HG03097 (cell line): ENCODE data around the gene CSMD2.
"Not testable (repeated sequence)": the region's sequence is repeated elsewhere in the genome, so short reads cannot be mapped to it uniquely, and the experiment has no call there.

ENCODE experiments used
- ATAC-seq: cut with Tn5 transposase; IDR thresholded peaks from one replicate; pipeline ENCODE4 v1.9.1; 2021; ENCODE audit not compliant: unreplicated experiment, low FRiP score

Gene CSMD2

DNA sequence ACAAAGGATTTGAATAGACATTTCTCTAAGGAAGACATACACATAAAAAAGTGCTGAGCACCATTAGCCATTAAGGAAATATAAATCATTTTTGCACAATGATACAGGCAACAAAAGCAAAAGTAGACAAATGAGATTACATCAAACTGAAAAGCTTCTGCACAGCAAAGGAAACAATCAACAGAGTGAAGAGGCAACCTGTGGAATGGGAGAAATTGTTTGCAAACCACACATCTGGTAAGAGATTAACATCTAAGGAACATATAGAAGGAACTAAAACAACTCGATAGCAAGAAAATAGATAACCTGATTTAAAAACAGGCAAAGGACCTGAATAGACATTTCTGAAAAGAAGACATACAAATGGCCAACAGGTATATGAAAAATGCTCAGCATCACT is 635.1 kb downstream of the CSMD2 start:
- ATAC-seq = no peak

DNA sequence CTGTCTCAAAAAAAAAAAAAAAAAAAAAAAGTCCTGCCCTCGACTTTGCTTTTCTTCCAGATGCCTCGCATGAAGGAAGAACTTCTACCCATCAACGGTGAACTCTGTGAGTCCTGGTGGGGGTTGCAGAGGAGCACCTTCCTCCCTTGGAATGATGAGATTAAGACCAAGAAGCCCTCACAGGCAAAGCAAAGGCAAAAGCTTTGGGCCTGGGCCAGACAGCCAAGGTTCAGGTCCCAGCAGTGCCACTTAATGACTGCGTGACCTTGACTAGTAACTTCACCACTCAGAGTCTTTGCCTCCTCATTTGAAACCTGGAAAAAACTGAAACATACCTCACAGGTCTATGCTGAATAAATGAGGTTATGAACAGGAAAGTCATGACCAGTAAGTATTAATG is 637.1 kb downstream of the CSMD2 start:
- ATAC-seq = no peak

DNA sequence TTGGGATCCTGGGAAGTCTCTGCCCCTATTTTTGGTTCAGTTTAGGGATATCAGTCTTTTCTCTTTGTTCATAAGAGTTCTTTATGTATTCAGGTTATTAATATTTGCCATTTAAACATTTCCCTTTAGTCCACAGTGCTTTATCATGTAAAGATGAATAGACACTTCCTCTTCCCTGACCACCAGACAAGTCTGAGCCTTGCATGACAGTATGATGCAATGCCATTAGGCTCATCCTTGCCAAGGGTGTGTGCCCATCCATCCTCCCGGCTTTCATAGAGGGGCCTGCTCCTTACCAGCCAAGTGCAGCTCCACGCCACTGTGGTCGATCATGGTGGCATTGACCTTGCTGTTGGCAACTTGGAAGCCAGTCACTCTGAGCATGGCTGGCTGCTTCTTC is 640.4 kb downstream of the CSMD2 start:
- ATAC-seq = no peak

DNA sequence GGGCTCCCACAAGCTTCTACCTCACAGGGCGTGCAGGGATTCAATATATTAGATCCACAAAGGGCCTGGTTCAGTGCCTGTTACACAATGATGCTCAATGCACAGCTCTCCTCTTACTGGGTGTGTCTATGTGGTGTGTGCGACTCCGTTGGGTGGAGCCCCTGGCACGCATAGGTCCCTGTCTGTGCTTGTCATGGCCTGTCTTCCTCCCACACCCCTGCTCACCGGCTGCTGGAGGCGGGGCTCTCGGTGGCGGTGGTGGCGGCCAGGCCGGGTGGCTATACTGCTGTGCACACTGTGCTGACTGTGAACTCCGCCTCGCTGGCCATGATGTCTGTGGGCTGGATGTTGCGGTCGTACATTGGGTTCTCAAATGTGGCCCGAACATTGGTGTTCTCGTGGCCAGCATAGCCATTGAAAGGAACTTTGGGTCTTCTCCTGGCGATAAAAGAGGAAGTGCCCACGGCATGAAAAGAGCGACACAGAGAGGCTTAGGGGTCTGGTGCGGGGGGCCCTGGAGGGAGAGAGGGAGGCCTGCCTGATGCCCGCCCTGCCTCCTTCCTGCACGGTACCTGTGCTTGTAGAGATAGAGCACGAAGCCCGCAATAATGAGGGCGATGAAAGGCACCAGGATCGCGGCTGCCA is 645.7 kb downstream of the CSMD2 start:
- ATAC-seq = no peak

DNA sequence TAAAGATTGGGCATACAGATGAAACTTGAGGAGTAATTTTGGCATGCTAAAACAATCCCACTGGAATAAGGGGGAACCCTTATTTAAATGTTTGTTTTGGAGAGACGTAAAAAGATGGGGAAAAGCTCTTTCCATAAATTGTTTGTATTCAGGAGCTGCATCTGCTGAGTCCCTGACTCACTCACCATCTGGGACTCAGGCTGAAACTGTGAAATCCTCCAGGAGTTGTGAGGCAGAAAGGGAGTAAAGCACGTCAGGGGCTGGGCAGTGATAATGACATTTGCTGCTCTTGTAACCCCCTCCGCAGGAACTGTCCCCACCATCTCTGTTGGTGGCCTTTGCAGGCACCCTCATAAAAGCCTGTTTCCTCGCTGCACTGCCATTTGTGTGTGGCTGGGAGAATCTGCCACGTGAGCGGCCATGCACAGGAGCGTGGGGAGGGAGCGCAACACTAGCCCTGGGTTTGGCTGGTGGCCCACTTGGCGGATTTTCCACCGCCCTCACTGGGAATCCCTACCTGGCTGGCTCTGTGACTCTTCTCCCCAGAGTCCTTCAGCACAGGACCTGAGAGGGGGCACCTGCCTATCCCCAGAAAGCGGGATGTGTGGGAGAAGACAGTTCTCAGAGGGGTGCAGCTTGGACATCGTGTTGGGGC is 647.3 kb downstream of the CSMD2 start:
- ATAC-seq = no peak

DNA sequence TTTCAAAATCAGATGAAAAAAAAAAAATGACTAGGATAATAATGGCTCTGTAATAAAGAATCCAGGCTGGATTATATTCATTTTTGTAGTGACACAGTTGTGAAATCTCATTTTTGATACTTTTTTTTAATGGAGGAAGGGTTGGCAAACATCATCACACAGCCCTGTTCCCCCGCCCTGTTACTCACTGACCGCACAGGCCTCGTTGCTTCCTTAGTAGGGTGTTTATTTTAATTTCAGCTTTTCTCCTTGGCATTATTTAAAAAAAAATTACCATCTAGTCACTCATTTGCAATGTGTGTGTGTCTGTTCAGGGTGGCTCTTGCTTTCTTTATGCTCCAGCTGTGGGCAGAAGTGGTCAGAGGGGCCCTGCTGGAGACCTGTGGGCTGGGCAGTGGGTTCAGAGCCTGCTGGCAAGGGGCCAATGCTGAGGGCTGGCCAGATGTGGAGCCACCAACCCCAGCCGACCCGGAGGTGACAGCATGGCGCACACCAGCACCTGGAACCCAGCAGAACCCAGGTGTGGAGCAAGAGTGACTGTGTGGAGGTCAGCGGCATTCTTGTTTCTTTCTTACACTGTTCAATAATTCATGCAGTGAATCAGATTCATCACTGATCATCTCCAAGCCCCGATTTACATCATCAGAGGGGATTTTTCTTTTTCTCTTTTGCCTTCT is 648.0 kb downstream of the CSMD2 start:
- no peak for ATAC-seq

DNA sequence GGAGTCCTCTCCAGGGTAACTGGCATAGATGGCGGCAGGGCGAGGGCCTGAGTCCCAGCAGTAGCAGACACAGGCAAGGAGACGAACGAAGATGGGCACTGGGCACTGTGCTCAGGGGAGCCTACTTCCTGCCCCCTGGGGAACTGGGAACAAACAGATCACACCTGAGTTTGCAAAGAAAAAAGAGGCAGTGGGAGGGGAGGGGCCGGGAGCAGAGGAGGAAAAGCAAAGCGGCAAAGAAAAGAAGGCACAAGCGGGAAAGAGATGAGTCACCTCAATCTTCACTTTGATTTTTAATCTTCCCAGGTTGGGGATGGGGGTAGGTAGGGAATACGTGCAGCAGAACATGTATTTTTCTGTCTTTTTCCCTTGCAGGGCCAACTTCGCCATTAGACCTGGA is 648.6 kb downstream of the CSMD2 start:
- no peak for ATAC-seq

DNA sequence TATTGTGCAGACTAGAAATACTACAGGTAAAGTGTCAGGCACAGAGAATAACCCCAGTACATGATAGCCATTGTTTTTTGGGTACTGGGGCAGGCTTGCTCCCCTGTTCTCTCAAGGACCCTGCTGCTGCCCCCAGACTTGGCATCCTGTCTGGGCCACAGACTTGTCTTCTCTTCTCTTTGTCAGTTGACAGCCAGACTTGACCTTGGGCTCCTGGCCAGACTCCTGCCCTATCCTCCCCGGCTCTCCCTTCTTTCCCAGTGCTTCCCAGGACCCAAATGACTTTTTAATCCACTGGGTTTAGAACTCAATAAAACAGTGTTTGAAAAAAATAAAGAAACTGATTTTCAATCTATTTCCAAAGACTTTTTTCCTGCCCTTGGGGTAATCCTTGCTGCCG is 649.4 kb downstream of the CSMD2 start:
- no peak for ATAC-seq

DNA sequence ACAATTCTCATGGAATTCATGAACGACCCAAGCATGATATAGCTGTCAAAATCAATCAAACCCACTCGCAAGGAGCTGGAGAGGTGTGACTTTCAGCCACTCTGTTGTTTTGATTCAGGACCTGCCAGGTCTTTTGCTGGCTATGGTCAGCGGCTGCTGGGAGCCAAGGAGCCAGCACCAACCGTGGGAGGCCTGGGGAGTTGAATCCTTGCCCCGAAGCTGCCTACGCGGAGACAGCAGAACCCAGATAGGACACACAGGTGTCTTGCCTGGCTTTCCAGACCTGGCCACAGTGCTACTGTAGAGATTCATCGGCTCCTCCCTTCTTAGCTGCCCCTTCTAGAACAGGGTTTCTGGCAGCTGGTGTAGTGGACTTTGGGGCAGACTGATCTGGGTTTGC is 649.9 kb downstream of the CSMD2 start:
- no peak for ATAC-seq

DNA sequence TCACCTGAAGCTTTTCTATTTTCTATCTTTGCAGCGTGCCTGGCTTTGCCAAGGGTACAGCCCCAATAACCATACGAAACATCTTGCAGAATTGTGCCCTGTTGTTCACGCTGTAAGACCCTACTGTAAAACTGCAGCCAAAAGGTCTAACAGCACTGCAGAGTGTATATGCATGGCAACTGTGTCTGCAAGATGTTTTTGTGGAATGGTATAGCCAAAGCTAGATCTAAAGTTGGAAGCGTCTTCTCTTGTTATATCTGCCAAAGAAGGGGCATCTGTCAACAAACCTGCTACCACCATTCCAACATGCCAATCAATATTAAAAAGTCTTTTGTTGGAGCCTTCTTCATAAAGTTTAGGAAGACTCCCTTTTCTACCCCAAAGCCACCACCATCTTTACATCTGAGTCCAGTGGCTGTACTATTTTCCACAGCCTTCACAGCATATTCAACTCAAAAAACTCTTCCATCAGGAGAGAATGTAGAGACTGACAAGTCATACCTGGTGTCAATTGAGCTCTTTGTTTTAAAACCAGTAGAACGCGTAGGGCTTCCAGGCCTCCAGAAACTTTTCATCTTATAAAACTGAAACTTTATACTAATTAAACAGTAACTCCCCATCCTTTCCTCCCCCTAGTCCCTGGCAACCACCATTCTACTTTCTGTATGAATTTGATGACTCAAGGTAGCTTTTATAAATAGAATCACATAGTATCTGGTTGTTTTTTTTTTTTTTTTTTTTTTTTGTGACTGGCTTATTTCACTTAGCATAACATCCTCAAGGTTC is 652.6 kb downstream of the CSMD2 start:
- ATAC-seq = no peak

DNA sequence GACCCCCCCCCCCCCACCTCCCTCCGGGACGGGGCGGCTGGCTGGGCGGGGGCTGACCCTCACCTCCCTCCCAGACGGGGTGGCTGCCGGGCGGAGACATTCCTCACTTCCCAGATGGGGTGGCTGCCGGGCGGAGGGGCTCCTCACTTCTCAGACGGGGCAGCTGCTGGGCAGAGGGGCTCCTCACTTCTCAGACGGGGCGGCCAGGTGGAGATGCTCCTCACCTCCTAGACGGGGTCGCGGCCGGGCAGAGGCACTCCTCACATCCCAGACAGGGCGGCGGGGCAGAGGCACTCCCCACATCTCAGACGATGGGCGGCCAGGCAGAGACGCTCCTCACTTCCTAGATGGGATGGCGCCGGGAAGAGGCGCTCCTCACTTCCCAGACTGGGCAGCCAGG is 655.8 kb downstream of the CSMD2 start:
- ATAC-seq = not testable (repeated sequence)

DNA sequence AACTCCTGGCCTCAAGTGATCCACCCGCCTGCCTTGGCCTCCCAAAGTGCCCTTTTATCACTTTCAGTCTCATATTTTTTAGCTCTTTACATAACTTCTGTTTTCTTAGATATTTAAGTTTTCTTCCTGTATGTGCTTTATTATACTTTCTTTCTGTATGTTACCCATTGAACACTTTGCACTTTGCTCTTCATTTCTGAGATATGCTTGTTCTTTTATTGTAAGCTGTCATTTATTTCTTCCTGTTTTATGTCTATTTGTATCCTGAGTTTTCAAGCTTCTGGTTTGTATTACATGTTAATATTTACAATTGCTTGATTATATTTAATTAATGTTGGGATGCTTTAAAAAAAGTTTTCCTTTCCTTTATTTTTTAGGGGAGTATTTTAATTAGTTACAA is 656.9 kb downstream of the CSMD2 start:
- no peak for ATAC-seq

DNA sequence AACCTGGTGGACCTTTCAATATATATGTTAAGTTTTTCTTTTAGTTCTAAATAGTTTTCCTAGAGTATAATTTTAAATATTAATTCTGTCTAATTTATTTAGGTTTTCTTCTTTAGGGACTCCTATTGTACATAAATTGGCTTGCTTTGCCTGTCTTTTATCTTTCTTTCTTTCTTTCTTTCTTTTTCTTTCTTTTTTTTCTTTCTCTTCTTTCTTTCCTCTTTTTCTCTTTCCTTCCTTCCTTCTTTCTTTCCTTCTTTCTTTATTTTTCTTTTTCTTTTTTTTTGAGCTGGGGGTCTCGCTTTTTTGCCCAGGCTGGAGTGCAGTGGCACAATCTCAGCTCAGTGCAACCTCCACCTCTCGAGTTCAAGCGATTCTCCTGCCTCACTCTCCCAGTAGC is 657.4 kb downstream of the CSMD2 start:
- no peak for ATAC-seq

DNA sequence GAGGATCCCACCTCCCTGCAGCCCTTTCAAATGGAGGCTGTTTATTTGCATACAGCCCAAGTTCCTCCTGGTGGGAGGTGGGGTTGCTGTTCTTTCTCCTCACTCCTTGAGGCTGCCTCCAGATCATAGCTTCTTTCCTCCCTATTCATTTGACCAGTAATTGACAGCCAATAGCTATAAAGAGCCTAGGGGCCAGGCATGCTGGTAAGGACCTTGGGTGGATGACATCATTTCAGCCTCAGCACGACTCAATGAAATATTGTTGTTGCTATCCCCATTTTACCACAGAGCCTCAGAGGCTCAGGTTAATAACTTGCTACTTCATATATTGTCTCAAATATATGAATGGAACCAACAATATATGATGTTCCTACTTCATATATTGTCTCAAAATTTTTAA is 661.5 kb downstream of the CSMD2 start:
- ATAC-seq = no peak

DNA sequence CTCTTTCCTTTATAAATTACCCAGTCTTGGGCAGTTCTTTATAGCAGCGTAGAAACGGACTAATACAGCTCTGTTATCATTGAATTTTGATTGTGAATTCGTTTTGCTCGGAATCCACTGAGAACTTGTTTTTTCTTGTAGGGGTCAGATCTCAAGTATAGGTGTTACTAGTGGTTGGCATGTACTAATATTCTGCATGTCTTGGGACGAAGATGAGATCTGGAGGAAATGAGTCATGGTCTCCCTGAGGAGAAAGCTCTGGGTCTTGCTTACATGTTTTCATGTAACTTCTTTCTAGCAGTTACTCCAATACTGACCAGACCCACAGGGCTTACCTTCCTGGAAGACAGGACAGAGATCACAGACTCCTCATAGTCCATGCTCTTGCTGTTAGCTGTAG is 662.3 kb downstream of the CSMD2 start:
- no peak for ATAC-seq

DNA sequence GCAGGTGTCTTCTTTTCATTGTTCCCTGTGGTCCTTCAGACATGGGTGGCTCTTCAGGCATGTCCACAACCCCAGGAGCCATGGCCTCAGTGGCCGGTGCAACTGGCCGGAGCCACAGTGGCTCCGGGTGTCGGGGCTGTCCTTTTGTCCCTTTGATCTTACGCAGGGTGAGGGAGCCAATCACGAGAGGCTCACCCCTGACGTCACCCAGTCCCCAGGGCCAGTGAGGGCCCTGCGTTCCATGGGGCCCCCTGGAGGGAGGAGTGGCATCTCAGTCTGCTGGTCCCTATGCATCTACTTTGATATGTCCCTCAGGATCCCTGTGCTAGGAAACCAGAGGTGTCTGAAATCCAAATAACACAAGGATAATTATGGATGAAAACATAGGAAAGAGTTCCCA is 663.3 kb downstream of the CSMD2 start:
- no peak for ATAC-seq

DNA sequence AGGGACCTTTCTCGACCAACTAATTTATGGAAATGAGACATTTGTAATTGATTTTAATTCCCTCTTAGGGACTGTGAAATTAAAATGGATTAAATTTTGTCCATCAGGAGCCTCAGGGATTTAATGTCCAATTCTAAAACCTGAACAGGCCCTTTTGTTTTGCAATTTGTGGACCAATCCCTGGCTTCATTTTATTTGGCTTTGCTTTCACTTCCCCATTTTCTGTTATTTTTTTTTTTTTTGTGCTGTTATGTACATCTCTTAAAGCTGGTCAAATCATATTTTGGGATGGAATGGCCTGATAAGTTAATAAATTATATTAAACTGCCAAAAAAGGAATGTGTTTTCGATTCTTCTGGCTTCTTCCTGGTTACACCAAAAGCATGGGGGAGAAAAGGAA is 663.7 kb downstream of the CSMD2 start:
- no peak for ATAC-seq

DNA sequence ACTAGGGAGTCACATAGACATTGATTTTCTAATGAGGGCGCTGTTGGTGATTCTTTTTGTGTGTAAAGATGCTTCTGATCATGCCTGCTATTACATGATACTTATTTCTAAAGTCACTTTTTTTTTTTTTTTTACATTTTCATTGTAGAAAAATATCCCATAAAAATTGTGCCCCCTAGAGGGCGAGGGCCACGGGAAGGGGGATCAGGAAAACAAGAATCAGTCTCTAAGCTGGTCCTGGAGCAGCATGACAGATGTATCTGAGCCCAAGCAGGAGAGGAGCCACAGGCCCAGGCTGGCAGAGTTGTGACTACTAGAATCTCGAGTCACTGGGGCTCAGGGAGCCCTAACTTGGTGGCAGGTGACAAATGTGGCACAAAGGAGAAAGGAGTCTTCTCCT is 664.5 kb downstream of the CSMD2 start:
- no peak for ATAC-seq

DNA sequence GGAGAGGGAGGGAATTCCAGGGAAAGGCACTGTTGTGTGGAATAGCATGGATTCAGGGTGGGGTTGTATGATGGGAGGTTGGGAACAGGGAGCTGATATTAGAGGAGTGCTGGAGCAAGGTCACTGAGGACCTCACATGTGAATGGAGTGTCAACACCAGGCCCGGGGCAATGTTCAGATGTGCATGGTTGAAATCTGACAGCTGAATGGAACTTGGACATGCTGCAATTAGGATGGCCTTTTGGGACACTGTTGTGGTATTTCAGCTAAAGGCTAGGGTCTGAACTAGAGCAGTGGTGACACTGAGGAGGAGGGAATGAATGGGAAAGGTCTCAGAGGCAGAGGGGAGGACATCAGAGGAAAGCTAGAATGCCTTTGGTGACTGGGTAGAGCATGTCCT is 667.6 kb downstream of the CSMD2 start:
- ATAC-seq = no peak

DNA sequence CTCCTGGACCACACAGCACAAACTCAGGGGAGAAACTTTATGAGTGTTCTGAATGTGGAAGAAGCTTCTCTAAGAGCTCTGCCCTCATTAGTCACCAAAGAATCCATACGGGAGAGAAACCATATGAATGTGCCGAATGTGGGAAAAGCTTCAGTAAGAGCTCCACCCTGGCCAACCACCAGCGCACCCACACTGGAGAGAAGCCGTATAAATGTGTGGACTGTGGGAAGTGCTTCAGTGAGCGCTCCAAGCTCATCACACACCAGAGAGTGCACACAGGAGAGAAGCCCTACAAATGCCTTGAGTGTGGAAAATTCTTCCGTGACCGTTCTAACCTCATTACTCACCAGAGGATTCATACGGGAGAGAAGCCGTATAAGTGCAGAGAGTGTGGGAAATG is 670.1 kb downstream of the CSMD2 start:
- no peak for ATAC-seq

DNA sequence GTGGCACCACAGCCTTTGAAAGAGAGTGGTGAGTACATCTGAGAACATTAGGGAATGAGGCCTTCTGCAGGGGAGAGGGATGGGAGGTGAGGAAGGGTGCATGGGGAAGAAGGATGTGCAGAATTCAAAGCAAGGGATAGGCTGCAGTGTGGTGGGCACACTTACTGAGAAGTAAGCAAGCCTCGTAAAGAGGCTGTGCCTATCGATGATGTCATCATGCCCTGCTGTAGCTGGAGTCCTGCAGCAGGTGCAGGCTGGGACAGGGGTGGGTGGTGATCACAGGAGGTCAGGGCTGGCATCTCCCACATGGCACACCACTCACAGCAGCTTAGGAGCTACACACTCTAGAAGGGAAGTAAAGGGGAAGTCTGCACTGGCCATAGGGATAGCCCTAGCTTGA is 676.4 kb downstream of the CSMD2 start:
- no peak for ATAC-seq
